Stimulated activated CD4-positive, alpha-beta T cell treated with anti-CD3 and anti-CD28 coated beads, Interleukin-15, amount 100 ng/mL, for 24 hours (primary cell): ENCODE data around the gene SHD.
A peak's percentile ranks its signal among the peaks of the same experiment; 100 is the strongest.
"Not testable (repeated sequence)": the region's sequence is repeated elsewhere in the genome, so short reads cannot be mapped to it uniquely, and the experiment has no call there.

Experiments
- DNase-seq: peaks from one replicate; pipeline ENCODE4 v3.0.0-alpha.2; 2020

Gene SHD, protein sequence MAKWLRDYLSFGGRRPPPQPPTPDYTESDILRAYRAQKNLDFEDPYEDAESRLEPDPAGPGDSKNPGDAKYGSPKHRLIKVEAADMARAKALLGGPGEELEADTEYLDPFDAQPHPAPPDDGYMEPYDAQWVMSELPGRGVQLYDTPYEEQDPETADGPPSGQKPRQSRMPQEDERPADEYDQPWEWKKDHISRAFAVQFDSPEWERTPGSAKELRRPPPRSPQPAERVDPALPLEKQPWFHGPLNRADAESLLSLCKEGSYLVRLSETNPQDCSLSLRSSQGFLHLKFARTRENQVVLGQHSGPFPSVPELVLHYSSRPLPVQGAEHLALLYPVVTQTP

DNA sequence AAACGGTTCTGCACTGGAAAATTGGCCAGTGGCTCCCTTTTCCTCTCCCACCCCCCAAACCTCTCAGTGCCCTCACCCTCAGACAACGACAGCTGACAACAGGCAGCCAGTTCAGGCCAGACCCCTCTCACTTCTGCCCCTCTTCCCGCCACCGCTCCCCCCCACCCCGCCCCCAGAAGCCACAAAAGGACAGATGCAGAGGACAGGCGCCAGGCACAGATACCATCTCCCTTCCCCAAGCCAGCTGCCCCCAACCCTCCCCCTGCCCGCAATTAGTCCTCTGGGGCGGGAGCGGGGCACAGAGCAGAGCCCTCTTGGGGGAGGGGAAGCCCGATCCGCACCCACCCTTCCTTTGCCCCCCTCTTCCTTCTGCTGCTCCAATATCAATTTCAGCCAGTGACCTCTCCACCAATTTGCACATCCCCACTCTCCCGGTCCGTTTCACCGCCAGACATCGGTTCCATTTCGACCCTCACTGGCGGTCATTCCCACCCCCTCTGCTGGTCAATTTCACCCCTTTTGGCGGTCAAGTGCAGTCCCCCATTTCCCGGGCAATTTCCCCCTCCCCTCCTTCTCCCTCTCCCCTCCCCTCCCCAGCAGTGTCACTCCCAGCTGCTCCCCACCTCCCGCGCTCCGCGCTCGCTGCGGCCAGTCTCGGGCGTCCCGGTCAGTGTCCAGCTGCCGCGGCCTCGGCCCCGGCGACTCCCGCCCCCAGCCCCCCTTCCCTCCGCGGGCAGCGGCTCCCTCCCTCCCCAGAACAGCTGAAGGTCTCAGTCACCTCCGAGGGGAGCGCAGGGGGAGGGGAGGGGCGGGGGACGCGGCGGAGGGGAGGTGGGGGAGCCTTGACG is at the start of gene SHD:
Gene SHD, plus strand, starts transcription at position 848 of the 848 bp plus-strand sequence. CDS start 798 bp downstream, outside the sequence.
- DNase-seq = no peak

DNA sequence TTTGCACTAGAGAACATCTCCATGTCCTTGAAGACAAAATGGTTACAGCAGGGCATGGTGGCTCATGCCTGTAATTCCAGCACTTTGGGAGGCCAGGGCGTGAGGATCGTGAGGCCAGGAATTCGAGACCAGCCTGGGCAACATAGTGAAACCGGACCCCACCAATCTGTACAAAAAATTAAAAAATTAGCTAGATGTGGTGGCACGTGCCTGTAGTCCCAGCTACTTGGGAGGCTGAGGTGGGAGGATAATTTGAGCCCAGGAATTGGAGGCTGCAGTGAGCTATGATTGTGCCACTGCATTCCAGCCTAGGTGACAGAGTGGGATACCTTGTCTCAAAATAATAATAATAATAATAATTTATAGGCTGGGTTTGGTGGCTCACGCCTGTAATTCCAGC is 48.8 kb upstream of the SHD start:
- not testable (repeated sequence) for DNase-seq

GRCh38 chr19:4231521-4231920 is 47.5 kb upstream of the SHD start:
- not testable (repeated sequence) for DNase-seq

DNA sequence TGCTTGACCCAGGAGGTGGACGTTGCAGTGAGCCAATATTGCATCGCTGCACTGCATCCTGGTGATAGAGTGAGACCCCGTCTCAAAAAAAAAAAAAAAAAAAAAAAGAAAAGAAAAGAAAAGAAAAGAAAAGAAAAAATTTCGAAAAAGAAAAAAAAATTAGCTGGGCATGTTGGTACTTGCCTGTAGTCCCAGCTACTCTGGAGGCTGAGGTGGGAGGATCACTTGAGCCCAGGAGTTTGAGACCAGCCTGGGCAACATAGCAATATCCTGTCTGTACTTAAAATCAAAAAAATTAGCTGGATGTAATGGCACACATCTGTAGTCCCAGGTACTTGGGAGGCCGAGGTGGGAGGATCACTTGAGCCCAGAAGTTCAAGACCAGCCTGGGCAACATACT is 46.9 kb upstream of the SHD start:
- DNase-seq = not testable (repeated sequence)

DNA sequence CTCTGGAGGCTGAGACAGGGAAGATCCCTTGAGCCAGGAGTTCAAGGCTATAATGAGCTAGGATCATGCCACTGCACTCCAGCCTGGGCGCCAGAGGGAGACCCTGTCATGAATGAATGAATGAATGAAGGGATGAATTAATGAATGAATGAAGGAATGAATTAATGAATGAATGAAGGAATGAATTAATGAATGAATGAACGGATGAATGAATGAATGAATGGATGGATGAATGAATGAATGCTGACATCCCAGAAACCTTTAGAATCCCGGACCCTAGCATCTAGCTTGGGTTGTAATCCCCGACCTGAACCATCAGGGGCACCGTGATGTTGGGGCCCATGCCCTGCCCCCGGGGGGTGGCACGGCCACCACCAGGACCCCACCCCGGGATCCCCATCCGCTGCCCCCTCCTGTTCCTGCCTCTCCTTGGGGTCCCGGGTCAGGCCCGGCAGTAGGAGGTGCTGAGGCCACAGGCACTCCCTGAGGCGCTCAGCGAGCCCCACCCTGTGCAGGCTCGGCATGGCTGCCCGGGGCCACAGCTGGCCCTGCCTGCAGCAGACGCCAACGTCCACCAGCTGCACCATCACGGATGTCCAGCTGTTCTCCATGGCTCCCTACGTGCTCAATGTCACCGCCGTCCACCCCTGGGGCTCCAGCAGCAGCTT is 46.3 kb upstream of the SHD start:
- no peak for DNase-seq

DNA sequence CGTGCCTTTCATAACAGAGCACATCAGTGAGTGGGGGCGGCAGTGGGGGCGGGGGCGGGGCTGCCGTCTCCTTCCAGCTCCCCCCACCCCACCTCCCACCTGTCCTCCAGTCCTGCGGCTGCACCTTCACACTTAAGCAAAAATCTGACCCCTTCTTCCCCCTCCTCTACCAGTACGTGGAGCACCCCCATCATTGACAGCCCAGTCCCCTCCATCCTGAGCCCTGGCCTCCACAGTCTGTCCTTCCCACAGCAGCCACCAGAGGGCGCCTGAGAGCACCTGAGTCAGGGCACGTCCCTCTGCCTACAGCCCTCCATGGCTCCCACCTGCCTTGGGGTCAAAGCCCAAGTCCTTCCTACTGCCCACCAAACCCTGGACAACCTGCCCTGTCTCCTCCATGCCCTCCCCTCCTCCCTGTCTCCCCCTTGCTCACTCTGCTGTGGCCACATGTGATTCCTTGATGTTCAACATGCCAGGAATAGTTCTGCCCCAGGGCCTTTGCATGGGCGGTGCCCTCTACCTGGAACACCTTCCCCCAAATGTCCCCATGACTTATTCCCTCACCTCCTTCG is 45.7 kb upstream of the SHD start:
- DNase-seq = peak; percentile 83

DNA sequence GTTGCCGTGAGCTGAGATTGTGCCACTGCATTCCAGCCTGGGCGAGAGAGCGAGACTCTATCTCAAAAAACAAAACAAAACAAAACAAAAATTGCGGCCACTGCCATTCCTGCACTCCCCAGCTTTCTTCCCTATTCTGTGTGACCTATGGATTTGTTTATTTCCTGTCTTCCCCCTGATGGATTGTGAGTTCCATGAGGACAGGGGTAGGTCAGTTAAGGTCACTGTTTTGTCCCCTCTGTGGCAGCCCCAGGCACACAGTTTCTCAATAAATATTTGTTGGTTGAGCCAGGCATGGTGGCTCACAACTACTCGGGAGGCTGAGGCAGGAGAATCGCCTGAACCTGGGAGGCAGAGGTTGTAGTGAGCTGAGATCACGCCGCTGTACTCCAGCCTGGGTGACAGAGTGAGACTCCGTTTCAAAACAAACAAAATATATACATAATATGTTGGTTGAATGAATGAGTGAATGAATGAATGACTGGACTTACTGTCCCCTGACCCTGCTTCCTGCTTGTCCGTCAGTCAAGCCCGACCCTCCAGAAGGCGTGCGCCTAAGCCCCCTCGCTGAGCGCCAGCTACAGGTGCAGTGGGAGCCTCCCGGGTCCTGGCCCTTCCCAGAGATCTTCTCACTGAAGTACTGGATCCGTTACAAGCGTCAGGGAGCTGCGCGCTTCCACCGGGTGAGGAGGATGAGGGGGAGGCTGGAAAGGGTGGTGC is 44.8 kb upstream of the SHD start:
- no peak for DNase-seq

DNA sequence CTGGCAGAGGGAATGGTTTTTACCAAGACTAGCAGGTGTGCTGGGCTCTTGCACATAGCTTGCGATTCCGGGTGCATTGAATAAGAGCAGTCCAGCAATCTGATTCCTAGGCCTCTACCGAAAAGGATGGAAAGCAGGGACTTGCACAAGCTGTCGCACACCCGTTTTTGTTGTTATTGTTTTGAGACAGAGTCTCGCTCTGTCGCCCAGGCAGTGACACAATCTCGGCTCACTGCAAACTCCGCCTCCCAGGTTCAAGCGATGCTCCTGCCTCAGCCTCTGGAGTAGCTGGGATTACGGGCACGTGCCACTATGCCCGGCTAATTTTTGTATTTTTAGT is 44.2 kb upstream of the SHD start:
- DNase-seq = no peak

DNA sequence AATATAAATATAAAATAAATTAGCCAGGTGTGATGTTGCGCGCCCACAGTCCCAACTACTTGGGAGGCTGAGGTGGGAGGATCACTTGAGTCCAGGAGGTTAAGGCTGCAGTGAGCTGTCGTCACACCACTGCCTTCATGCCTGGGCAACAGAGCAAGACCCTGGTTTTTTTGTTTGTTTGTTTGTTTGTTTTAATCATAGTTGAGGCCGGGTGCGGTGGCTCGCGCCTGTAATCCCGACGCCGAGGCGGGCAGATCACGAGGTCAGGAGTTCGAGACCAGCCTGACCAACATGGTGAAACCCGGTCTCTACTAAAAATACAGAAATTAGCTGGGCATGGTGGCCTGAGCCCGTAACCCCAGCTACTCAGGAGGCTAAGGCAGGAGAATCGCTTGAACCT is 41.6 kb upstream of the SHD start:
- DNase-seq = not testable (repeated sequence)

DNA sequence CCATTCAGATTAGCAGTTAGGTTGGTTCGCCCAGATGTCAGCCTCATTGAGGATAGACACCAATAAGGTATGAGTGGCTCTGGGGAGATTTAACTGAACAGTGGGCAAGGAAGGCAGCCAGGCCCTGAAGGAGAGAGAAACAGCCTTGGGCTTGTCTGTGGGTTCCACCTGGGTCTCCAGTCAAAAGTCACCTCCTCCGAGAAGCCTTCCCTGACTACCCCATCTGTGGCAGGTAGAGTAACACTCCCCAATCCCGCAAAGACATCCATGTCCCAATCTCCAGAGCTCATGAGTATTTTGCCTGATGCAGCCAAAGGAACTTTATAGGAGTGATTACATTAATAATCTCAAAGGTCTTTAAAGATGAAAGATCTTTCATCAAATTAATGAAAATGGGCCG is 40.2 kb upstream of the SHD start:
- DNase-seq = no peak

GRCh38 chr19:4241824-4242430 is 37.1 kb upstream of the SHD start:
- DNase-seq = no peak

GRCh38 chr19:4245938-4246337 is 33.1 kb upstream of the SHD start:
- DNase-seq = not testable (repeated sequence)

DNA sequence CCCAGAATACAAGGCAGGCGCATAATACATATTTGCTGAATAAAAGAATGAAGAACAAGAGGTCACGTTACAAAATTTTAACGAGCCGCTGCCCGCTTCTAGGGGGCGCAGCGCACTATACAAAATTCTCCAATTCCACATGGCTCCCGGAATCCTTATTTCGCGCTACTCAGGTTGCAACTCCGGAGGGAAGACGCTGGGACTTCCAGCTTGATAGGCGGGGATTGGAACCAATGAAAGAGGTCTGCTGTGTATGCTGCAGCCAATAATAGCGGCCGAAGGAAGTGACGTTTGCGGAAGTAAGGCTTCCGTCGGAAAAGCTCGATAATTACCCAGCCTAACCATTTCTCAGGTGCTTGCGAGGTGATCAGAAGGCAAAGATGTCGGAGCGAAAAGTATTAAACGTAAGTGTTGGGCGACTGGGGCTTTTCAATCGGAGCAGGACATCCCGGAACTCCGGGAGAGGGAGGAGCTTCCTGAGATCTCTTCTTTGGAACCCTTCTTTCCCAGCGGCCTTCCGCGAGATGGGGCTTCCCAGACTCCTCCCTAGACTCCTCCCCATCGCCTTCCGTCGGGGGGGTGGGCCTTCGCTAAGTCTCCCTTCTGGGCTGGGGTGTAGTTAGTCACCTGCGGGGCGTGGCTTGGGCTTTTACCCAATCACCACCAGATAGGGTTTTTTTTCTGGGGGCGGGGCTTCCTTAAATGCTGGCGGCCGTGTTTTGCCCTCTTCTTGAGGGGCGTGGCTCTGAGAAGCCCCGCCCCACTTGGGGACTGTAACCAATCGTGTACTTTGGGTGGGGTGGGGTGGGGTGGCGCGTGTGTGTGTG is 32.1 kb upstream of the SHD start, which contains the start of gene YJU2:
Gene YJU2, plus strand, starts transcription at position 314 of the 827 bp plus-strand sequence. Its CDS starts 67 bp downstream, at position 381.
- DNase-seq = peak; percentile 100

DNA sequence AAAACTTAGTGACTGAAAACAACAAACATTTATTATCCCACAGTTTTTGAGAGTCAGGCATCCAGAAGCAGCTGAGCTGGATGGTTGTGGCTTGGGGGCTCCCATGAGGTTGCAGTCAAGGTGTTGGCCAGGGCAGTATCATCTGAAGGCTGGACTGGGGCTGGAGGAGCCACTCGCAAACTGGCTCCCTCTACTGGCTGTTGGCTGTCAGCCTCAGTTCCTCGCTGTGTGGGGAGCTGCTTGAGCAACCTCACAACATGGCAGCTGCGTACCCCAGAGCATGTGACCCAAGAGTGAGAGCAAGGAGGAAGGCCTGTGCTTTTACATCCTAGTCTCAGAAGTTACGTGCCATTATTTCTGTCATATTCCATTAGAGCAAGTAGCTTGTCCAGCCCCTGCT is 22.5 kb upstream of the SHD start:
- peak; percentile 17 for DNase-seq

GRCh38 chr19:4257025-4257424 is 22.0 kb upstream of the SHD start:
- DNase-seq = no peak

DNA sequence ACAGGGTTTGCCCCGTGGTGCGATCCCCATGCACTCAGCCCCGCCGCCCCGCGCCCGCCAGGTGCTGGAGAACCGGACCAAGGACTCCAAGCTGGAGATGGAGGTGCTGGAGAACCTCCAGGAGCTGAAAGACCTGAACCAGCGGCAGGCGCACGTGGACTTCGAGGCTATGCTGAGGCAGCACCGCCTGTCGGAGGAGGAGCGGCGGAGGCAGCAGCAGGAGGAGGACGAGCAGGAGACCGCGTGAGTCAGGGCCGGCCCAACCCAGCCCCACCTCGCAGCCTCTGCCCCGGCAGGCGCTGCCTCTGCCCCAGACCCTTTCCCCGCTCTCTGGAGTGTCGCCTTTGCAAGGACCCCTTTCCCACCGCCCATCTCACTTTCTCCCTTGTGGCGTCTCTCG is 20.9 kb upstream of the SHD start:
- DNase-seq = no peak

DNA sequence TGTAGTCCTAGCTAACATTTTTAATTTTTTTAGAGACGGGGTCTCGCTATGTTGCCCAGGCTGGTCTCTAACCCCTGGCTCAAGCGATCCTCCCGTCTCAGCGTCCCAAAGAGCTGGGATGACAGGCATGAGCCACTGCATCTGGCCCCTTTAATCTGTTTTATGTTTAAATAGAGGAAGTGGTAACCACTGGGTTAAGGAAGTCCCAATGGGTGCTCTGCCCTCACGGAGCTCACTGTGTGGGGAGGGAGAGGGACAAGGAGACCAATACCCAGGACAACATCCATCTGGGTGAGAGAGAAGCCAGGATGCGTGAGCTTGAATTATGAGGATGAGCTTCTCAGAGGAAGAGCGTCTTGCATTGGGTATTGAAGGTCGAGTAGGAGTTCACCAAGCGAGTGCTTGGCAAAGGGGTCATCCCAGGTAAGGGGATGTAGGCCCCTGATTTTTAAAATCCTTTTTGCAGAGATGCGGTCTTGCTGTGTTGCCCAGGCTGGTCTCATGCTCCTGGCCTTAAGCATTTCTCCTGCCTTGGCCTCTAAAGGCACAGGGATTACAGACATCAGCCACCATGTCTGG is 18.4 kb upstream of the SHD start:
- DNase-seq = no peak

- DNase-seq = no peak
Measured at GRCh38 chr19:4264812-4265211, 14.3 kb upstream of the SHD start.

- DNase-seq = no peak
Measured at GRCh38 chr19:4266253-4267000, 12.6 kb upstream of the SHD start.
